OCI-LY3 (cell line): Measurements from ENCODE around the gene B4GALNT2.

ENCODE experiments used
- CTCF ChIP-seq: fragments of 200-600, 300-600 bp; sonication (generic); IDR thresholded peaks from 2 replicates; pipeline ENCODE4 v1.5.1; 2014; ENCODE audit warnings: antibody characterized with exemption, low read length, low read depth
- EZH2phosphoT487 ChIP-seq: fragments of 200-600 bp; shearing (Covaris generic); IDR thresholded peaks from 2 replicates; pipeline ENCODE4 v1.6.1; 2018; ENCODE audit warnings: antibody characterized with exemption, mixed run types, low read depth

- TF ChIP-seq EZH2phosphoT487 (no peak), CTCF (no peak)
These were observed 25.2 kb downstream of the B4GALNT2 start for GRCh38 chr17:49157784-49158183.
